NCI-H1417 (cell line): ENCODE results near the gene TMEM100.

Source experiments
- DNase-seq, 3 experiments: peaks; one replicate each; lab custom pipeline; 2025; lab: John Stamatoyannopoulos, UW

TMEM100 gene, protein sequence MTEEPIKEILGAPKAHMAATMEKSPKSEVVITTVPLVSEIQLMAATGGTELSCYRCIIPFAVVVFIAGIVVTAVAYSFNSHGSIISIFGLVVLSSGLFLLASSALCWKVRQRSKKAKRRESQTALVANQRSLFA

GRCh38 chr17:55722742-55723487 is at the start of gene TMEM100:
Gene TMEM100, minus strand, starts transcription at chr17:55722864. Its CDS starts 1,794 bp downstream, at chr17:55721070.
- no peak for DNase-seq

DNA sequence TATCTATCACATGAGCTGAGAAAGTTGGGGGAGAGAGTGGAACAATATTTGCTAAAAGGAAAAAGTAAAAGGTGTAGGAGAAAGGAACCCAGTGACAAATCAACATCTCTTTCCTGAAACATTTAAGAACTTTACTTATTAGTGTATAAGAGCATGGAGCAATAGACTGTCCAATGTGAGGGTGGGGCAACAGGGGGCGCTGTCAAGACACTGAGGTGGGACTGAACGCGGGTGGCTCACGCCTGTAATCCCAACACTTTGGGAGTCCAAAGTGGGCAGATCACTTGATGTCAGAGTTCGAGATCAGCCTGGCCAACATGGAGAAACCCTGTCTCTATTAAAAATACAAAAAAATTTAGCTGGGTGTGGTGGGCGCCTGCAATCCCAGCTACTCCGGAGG is 49.4 kb upstream of the TMEM100 start:
- DNase-seq, result no peak

GRCh38 chr17:55770196-55770870 is 47.7 kb upstream of the TMEM100 start:
- DNase-seq, result peak in 2 of 3 experiments; percentile 46 to 62

DNA sequence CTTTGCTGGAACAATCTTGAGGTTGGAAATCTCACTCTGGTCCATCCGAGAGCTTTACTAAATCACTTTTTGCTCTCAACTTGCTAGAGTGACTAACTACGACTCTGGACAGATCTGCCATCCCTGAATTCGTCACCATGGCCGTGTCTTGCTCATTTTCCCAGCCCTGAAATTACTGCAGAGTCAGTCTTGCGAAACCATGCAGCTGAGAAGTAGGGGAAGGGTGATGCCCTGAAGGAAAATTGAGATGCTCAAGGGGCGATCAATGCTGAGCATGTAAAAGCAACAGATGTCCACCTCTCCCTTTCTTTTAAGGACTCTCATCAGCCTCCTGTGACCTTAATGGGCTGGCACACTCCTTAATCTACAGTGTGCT is 46.9 kb upstream of the TMEM100 start:
- no peak for DNase-seq

DNA sequence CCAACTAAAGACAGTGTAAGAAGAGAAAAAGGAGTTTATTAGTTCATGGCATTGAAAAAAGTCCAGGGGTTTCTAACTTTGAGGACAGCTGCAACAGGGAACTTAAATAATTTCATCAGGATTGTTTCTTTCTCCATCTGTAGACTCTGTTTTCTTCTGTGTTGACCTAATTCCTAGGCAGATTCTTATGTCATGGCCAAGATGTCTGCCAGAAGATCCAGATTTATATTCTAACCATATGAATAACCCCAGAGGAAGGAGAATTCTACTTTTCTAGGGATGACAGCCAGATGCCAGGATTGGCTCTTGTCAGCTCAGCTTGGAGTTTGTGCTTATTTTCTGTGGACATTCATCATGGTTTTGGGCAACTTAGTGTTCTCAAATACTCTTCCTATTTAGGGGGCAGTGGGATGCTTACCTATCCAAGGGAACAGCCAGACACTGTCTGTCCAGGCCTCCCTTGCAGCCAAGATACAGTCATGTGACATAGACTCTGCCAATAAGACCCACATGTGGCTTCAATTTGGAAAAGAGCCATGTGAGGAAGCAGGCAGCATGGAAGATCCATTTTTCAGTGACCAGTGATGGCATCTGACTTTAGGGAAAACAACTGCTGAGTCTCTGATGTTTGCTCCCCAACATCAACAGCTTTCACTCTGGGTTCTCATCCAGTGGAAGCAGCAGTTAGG is 46.4 kb upstream of the TMEM100 start:
- DNase-seq, result no peak

GRCh38 chr17:55765472-55765871 is 42.8 kb upstream of the TMEM100 start:
- no peak for DNase-seq

DNA sequence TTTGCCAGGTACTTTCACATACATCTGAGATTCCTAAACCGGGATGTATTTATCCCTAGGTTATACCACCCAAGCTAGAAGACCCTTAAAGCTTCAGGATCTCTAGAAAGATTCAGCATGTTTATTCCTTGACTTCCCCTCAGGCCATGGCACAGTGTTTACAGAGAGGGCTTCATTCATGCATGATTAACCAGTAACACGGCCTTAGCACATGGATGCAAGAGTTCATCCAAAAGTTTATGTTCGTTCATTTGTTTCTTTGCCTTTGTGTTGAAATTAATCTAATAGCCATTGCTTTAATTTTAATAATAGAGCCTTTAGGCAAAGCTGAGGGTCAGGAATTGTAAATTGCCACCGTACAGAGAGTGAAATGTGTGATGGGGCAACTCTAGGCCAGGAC is 41.9 kb upstream of the TMEM100 start:
- no peak for DNase-seq

GRCh38 chr17:55763856-55764255 is 41.2 kb upstream of the TMEM100 start:
- no peak for DNase-seq

DNA sequence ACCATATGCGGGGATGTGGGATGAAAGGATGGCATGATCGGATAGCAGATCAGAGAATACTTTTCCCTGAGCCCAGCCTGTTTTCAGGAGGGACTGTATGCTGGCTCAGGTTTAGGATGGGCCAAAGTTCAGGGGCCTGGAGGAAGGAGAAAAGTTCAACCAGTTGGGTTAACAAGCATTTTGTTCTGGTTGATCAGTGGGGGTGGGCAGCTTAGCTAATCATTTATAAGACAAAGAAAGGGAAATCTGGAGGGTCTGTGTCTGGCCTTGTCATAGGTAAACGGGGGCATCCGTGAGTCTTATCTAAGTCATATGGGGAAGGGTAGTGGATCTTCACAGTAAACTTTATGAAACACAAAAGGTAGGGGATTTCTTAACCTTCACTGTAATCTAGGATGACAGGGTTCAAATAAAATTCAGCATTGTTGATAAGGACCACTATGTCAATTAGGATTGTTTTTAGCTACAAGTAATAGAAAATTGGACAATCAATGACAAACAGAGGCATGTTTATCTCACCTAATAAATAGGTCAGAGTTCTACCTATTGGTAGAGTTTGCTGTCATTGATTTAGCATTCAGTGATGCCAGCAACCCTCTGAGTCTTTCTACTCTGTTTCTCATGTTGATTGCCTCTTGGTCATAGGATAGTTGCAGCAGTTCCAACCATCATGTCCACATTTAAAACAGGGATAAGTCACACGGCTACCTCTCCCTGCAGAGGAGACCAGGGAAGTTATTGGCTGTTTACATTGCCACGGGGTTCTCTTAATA is 39.6 kb upstream of the TMEM100 start:
- DNase-seq, result no peak

GRCh38 chr17:55760643-55761355 is 38.1 kb upstream of the TMEM100 start:
- no peak for DNase-seq

- no peak for DNase-seq
These were observed 35.5 kb upstream of the TMEM100 start for GRCh38 chr17:55758171-55758570.

- no peak for DNase-seq
These were observed 35.0 kb upstream of the TMEM100 start for GRCh38 chr17:55757659-55758058.

DNA sequence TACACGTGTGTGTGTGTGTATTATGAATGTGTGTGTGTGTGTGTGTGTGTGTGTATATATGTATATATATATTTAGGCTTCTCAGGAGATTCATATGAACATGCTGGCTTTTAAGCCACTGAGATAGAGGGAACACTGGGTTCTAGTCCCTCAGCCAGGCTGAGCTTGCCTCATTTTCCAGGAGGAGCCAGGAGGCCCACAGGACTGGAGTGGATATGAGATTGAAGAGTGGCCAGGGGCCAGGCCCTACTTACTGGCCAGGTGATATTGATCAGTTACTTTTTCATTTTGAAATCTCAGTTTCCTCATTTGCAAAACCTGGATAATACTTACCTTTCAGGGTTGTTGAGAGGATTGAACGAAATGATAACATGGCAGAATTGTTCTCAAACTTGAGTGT is 34.0 kb upstream of the TMEM100 start:
- no peak for DNase-seq

DNA sequence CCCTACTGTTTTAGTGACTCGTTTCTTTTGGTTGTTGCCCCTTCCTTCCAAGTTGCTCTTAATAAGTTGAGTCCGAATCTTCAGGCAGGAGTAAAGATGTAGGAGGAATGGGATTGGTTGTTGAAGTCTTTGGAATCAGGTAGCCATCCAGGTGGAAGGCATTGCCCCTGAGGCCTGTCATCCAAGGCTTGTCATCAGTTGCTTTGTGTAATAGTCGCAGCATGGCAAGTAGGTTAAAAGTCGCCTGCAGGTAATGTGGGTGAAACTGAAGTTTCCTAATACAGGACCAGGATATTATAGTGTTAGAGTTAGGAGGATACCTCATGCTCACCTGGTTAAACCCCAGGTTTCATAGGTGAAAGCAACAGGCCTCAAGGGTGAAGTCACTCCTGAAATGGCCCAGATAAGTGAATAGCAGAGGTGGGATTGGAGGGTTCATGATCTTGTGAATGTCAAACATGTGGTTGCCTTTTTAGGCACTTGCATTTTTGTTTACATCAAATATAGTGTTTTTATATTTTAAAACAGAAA is 29.1 kb upstream of the TMEM100 start:
- no peak for DNase-seq

- peak; percentile 4 to 79 (median 20) for DNase-seq
These were observed 28.3 kb upstream of the TMEM100 start, which contains the start of gene PCTP for GRCh38 chr17:55750750-55751657. Gene PCTP, plus strand, starts transcription at chr17:55751051. Its CDS starts 53 bp downstream, at chr17:55751104.

- no peak for DNase-seq
These were observed 27.3 kb upstream of the TMEM100 start for GRCh38 chr17:55749985-55750384.

GRCh38 chr17:55748841-55749240 is 26.2 kb upstream of the TMEM100 start:
- peak in 1 of 3 experiments; percentile 27 for DNase-seq

DNA sequence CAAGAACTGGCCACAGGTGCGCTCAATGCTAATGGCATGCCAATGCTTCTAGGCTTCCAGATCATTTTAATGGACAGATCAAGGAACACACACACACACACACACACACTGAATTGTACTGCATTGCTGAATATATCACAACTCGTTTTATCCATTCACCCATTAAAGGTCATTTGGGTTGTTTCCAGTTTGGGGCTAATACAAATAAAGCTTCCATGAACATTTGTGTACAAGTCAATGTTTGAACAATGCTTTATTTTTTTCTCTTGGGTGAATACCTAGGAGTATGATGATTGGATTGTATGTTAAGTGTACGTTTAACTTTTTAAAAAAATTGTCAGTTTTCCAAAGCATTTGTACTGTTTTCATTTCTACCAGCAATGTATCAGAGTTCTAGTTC is 24.5 kb upstream of the TMEM100 start:
- DNase-seq, result no peak

DNA sequence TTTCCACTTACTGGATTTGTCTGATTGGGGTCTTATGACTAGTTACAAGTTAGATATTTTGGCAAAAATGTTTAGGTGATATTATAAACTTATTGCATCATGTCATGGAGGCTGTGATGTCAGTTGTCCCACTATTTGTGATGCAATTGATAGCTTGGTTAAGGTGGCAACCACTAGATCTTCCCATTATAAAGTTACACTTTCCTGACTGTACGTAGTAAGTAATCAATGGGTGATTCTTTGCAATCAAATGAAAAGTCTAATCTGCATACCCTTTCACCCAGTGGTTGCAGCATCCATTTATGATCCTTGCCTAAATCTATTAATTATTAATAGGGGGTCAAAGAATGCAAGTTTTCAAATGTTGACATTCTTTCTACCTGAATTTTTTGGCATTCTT is 23.8 kb upstream of the TMEM100 start:
- no peak for DNase-seq

DNA sequence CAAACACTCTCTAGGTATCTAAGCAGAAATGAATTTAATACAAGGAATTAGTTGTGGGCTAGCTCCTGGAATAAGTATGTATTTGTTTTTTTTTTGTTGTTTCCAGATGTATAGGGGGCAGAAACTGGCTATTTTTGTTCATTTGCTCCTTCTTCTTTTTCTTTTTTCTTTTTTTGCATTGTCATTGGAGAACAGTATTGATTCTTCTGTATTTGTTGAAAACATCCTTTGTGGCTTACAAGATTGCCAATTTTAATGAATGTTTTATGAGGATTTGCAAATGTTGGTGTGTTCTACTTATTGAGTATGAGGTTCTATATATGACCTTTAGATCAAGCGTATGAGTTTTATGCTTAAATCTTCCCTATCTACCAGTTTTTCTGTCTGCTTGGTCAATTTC is 22.6 kb upstream of the TMEM100 start:
- DNase-seq, result no peak
